ENCODE results near the gene ASB16.
A peak's percentile ranks its signal among the peaks of the same experiment; 100 is the strongest.

Gene ASB16

DNA sequence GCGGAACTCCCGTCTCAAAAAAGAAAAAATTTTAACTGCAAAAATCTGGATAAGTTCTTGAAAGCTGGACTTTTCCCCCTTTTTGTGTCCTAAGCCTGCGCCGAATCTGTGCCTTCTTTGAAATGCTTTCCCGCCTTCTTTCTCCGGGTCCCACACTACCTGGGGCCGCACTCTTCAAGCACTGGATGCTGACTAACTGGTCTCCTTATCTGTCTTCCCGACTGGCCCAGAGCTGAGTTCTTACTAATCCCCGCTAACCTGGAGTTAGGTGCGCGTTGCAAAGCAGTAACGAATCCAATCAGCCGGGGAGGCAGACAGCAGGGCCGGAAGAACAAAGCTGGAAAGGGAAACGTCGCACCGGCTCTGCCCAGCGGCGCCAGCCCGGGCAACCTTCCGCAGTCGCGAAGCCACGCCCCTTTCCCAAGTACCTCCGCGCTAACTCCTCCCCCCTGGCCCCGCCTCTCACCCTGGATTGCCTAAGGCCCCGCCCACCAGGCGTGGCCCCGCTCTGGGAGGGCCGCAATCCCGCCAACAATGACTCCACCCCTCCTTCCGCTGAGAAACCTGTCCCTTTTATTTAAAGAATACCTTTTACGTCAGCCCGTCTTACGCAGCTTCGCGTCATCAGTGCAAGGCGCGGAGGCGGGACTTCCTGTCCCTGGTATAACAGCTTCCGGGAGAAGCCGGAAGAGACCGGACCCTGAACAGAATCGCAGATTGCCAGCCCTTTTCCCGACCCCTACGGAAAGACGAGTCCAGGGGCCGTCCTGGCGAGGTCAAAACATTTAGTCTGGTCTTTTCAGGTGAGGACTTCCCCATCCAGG lies 16.0 kb downstream of the ASB16 start, which contains the start of gene TMUB2:
TSS of gene TMUB2 (plus strand) at position 666 of the 824 bp plus-strand sequence. CDS start 737 bp downstream, outside the sequence.
- DNase-seq (ENCODE audit: low spot score) = peak; percentile 99
- TF ChIP-seq, protein P1, sequence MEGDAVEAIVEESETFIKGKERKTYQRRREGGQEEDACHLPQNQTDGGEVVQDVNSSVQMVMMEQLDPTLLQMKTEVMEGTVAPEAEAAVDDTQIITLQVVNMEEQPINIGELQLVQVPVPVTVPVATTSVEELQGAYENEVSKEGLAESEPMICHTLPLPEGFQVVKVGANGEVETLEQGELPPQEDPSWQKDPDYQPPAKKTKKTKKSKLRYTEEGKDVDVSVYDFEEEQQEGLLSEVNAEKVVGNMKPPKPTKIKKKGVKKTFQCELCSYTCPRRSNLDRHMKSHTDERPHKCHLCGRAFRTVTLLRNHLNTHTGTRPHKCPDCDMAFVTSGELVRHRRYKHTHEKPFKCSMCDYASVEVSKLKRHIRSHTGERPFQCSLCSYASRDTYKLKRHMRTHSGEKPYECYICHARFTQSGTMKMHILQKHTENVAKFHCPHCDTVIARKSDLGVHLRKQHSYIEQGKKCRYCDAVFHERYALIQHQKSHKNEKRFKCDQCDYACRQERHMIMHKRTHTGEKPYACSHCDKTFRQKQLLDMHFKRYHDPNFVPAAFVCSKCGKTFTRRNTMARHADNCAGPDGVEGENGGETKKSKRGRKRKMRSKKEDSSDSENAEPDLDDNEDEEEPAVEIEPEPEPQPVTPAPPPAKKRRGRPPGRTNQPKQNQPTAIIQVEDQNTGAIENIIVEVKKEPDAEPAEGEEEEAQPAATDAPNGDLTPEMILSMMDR (IDR thresholded peaks at IDR 0.05) = no peak
- Histone ChIP-seq H3K27ac (peak within 1 kb of the TSS; percentile 98 to 99), H3K4me3 (peak within 1 kb of the TSS; percentile 97)

DNA sequence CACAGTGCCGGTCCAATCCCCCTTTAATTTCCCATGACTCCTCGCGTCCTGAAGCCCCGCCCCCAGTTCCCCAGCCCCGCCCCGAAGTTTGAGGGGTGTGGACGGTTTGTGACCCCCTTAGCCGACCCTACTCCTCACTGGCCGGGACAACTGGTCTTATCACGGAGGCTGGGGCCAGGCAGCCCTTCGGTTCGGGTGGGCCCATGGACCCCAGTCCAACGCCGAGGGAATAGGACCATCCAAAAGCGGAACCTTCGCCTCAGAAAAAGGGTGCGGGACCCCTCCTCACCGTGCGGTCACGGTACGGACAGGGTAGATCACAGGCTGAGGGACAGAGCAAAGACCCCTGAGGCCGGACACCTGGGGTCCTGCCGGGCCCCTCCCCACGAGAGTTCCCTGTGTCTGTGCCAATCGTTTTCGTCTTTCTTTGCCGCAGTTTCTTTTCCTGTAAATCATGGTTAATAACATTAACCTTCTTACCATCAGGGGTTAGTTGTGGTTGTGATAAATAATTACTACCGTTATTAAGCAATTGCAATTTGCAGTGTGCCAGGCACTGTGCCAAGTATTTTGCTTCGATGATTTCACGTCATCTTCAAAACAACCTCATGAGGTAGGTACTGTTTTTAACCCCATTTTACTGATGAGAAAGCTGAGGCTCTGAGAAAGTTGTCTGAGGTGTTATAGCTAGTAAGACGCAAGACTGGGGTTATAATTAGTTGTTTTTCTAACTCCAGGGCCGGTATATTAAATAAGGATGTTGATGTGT lies 16.8 kb downstream of the ASB16 start:
- Histone ChIP-seq H3K4me3 (peak overlapping the region; percentile 97), H3K27ac (peak overlapping the region; percentile 98 to 99)
- no peak for DNase-seq (ENCODE audit: low spot score)
- TF ChIP-seq, protein P1 (IDR thresholded peaks at IDR 0.05) = no peak

DNA sequence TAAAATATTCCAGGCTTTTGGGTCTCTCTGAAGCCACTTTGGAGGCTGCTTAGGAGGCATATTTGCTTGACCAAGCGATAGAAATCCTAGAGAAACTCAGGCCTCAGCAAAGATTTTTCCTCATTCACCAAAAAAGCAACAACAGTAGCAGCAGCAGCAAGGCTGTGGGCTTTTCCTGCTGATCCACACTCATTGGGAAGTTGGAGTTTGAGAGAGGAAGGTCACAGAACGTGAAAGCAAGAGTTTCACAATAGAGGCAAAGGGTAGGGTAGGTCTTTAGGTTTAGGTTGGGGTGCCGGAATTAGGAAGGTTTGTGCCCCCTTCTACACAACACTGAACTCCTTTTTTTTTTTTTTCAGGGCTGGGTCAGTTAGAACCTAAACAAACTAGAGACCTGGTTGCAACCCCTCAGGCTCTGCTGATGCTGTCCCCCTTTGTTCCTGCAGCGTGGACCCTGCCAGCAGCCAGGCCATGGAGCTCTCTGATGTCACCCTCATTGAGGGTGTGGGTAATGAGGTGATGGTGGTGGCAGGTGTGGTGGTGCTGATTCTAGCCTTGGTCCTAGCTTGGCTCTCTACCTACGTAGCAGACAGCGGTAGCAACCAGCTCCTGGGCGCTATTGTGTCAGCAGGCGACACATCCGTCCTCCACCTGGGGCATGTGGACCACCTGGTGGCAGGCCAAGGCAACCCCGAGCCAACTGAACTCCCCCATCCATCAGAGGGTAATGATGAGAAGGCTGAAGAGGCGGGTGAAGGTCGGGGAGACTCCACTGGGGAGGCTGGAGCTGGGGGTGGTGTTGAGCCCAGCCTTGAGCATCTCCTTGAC lies 18.3 kb downstream of the ASB16 start:
- Histone ChIP-seq H3K27ac (peak overlapping the region; percentile 98 to 99), H3K4me3 (no peak overlapping the region)
- DNase-seq (ENCODE audit: low spot score) = no peak
- TF ChIP-seq, protein P1 (IDR thresholded peaks at IDR 0.05) = no peak

DNA sequence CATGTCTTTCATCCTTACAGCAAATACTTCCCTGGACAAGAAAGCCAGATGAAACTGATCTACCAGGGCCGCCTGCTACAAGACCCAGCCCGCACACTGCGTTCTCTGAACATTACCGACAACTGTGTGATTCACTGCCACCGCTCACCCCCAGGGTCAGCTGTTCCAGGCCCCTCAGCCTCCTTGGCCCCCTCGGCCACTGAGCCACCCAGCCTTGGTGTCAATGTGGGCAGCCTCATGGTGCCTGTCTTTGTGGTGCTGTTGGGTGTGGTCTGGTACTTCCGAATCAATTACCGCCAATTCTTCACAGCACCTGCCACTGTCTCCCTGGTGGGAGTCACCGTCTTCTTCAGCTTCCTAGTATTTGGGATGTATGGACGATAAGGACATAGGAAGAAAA lies 20.0 kb downstream of the ASB16 start:
- TF ChIP-seq, protein P1 (IDR thresholded peaks at IDR 0.05) = no peak
- H3K4me3 ChIP-seq = no peak overlapping the region
- no peak for DNase-seq (ENCODE audit: low spot score)
- no peak overlapping the region for H3K27ac ChIP-seq

DNA sequence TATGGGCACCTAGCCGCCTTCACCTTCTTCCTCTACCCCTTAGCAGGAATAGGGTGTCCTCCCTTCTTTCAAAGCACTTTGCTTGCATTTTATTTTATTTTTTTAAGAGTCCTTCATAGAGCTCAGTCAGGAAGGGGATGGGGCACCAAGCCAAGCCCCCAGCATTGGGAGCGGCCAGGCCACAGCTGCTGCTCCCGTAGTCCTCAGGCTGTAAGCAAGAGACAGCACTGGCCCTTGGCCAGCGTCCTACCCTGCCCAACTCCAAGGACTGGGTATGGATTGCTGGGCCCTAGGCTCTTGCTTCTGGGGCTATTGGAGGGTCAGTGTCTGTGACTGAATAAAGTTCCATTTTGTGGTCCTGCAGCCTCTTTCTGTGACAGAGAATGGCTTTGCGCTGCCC lies 20.9 kb downstream of the ASB16 start:
- Histone ChIP-seq H3K4me3 (no peak overlapping the region), H3K27ac (no peak overlapping the region)
- no peak for DNase-seq (ENCODE audit: low spot score)
- TF ChIP-seq, protein P1 (IDR thresholded peaks at IDR 0.05) = no peak

DNA sequence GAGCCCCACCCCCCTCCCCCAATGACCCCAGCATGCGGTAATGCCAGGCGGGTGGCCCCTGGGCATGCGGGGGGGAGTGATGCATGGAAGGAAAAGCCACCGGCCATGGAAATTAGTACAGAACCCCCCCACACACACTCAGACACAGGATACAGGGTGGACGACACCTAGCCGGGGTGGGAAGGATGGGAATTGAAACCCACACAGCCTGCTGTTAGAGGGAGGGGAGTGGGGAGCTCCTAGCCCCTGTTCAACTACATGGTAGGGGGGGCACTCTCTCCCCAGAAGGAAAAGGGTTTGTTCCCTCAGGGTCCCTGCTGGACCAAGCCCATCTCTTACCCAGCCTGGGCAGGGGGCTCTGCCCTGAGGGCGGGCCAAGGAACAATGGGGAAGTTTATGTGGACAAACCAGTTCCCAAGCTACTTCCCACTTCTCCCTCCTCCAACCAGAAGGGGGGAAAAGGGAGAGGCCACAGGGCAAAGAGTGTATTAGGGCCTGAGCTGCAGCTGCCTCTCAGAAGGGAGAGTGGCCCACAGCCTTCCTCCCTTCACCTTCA lies 21.5 kb downstream of the ASB16 start:
- Histone ChIP-seq H3K4me3 (no peak overlapping the region), H3K27ac (peak overlapping the region in 1 of 2 donors; percentile 37)
- DNase-seq (ENCODE audit: low spot score) = no peak
- TF ChIP-seq, protein P1 (IDR thresholded peaks at IDR 0.05) = no peak

All from coronary artery (tissue), 2 donors.